ENCODE measurements around the gene BBS10.
A peak's percentile ranks its signal among the peaks of the same experiment; 100 is the strongest.
"Not testable (repeated sequence)": the region's sequence is repeated elsewhere in the genome, so short reads cannot be mapped to it uniquely, and the experiment has no call there.

BBS10 gene

GRCh38 chr12:76332606-76333005 lies 15.6 kb downstream of the BBS10 start:
- no peak for DNase-seq (ENCODE audit: low spot score)
- no peak for FAIRE-seq

DNA sequence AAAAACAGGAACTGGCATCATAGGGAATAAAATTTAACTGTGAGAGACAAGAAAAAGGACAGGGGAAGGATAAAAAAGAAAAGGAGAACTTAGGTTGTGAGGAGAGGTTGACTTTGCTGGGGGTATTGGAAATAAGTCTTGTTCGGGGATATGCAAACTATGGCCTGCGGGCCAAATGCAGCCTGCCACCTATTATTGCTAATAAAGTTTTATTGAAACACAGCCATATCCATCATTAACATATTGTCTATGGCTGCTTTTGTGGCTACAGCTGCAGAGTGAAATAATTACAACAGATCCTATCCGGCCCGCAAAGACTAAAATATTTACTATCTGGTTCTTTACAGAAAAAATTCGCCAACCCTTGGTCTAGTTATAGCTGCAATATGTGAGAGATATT lies 18.6 kb downstream of the BBS10 start:
- FAIRE-seq = no peak
- no peak for DNase-seq (ENCODE audit: low spot score)

GRCh38 chr12:76329159-76329558 lies 19.1 kb downstream of the BBS10 start:
- DNase-seq (ENCODE audit: low spot score) (peak; percentile 92), FAIRE-seq (peak; percentile 89)

DNA sequence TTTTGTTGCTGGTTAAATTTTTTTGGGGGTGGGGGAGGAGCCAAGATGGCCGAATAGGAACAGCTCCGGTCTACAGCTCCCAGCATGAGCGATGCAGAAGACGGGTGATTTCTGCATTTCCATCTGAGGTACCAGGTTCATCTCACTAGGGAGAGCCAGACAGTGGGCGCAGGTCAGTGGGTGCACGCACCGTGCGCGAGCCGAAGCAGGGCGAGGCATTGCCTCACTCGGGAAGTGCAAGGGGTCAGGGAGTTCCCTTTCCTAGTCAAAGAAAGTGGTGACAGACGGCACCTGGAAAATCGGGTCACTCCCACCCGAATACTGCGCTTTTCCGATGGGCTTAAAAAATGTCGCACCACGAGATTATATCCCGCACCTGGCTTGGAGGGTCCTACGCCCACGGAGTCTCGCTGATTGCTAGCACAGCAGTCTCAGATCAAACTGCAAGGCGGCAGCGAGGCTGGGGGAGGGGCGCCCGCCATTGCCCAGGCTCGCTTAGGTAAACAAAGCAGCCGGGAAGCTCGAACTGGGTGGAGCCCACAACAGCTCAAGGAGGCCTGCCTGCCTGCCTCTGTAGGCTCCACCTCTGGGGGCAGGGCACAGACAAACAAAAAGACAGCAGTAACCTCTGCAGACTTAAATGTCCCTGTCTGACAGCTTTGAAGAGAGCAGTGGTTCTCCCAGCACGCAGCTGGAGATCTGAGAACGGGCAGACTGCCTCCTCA lies 28.5 kb downstream of the BBS10 start:
- FAIRE-seq; DNase-seq (ENCODE audit: low spot score): not testable (repeated sequence)

DNA sequence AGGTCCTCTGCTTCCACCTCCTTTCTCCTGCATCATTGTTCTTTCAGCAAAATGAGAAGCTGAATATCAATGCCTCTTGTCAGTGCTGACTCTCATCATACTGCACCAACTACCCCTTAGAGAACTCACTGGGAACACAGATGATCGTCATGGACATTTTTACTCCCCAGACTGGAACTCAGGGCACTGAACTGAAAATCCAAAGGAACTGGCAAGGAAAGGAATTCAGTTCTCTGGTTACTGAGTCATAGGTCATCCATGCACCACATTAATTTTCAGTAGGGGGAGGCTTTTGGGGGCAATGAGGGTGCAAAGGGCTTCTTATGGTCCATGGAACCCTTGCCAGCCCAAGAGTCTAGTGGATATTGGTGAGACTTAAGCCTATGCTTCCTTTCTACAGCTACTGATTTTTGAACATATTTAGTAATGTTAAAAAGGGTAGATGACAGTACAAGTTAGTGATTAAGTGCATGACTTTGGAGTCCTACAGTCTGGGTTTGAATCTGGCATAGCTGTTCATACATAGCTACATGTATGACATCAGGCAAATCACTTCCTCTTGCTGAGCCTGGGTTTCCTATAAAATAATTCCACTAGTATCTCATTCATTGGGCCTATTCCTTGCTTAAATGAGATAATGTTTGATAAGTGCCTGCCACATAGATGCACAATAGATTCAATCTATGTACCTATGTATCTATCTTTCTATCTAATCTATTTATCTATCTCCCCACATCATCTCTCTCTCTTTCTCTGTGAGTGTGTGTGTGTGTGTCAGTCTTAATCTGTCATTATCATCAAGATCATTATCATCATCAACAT lies 29.2 kb downstream of the BBS10 start:
- DNase-seq (ENCODE audit: low spot score) (peak; percentile 81), FAIRE-seq (peak; percentile 87)

DNA sequence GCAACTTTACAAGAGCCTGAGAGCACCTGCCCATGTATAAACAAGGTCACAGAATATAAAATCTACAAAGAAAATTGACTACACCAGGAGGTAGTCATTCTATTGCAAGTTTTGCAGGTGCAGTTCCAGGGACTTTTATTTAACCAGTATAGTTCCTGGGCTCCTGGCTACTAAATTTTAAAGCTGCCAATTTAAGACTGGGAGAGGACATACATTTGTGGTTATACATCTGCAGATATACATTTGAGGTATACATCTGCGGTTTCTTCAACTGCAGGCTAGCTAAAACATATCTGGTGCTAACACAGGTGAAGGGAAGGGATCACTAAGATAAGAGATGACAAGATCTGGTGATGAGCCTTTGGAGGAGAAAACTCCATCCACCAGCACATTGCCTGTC lies 30.2 kb downstream of the BBS10 start:
- no peak for DNase-seq (ENCODE audit: low spot score)
- no peak for FAIRE-seq

DNA sequence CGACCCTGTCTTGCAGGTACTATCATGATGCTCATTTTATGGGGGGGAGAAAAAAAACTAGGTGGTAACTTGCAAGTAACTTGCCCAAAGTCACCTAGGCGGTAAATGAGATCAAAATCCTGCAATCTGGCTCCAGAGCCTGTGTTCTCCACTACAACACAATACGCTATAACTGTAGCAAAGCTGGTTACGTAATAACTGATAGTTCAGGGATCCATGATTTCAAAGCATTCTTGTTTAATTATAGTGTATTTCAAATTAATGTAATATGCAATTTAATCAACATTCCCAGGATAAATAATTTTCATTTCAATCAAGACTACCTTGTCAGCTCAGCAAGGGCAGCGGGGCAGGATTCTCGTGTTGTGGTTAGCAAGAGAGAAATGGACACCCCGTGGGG lies 31.7 kb downstream of the BBS10 start:
- FAIRE-seq (no peak), DNase-seq (ENCODE audit: low spot score) (no peak)

DNA sequence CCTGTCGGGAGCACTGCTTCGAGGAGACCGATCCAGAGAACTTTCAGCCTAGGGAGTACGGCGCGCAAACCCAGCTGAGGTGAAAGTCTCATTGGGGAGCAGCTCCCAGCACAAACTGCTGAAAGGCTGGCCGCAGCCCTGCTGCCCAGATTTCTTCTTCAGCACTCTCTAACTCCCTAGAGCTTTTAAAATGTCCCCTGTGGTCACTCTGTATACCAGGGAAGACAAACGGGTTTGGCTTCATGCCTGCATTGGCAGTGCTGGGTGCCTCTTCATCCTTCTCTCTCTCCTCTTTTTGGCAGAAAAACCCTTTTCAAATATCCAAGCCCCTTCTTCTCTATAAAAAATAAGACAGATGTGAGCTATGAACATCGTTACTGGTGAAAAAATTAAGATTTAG lies 34.9 kb downstream of the BBS10 start:
- DNase-seq (ENCODE audit: low spot score) (no peak), FAIRE-seq (no peak)

- DNase-seq (ENCODE audit: low spot score) (no peak), FAIRE-seq (no peak)
Measured at GRCh38 chr12:76312315-76312714, 35.9 kb downstream of the BBS10 start.

DNA sequence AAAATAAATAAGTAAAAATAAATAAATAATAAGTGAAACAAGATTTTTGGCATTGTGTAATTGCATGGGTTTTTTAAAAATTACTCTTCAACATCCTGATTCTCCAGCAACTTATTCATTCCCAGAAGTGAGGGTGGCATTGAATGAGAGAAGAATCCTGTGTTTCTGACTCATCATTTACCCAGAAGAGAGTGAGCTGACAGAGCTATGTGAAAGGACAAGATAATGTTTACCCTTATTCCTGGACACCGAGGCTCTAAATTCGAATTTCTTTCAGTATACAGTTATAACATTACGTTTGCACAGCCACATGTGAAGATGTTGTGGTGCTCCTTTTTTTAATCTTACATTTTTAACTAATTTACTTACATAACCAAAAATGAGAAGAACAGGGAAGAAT lies 36.4 kb downstream of the BBS10 start:
- FAIRE-seq = peak; percentile 83
- peak; percentile 56 for DNase-seq (ENCODE audit: low spot score)

- peak; percentile 53 for FAIRE-seq
- peak; percentile 81 for DNase-seq (ENCODE audit: low spot score)
Measured at GRCh38 chr12:76310110-76310509, 38.1 kb downstream of the BBS10 start.

GRCh38 chr12:76308866-76309265 lies 39.3 kb downstream of the BBS10 start:
- FAIRE-seq (peak; percentile 16), DNase-seq (ENCODE audit: low spot score) (no peak)

DNA sequence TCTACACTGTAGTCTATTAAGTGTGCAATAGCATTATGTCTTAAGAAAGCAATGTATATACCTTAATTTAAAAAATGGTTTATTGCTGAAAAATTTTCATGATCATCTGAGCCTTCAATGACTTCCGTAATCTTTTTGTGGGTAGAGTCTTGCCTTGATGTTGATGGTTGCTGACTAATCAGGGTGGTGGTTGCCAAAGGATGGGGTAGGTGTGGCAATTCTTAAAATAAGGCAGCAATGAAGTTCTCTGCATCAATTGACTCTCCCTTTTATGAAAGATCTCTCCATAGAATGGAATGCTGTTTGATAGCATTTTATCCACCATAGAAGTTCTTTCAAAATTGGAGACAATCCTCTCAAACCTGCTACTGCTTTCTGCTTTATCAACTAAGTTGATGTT lies 41.1 kb downstream of the BBS10 start:
- DNase-seq (ENCODE audit: low spot score) (no peak), FAIRE-seq (no peak)

- DNase-seq (ENCODE audit: low spot score) (peak; percentile 60), FAIRE-seq (no peak)
Measured at GRCh38 chr12:76303989-76304460, 44.2 kb downstream of the BBS10 start.

DNA sequence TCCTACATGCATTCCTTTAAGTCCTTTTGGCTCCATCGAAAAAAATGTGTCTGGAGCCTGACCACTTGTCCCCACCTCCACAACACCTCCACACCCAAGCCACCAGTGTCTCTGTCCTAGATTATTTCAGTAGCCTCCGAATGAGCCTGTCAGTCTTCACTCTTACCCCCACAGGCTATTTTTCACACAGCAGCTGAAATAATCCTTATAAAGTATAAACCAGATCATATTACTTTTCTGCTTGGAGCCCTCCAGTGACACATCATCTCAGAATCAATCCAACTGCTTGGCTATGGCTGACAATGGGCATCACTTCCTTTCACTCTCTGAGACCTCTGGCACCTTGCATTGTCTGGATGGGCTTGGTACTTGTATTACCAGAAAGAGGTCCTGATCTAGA lies 44.9 kb downstream of the BBS10 start:
- no peak for FAIRE-seq

DNA sequence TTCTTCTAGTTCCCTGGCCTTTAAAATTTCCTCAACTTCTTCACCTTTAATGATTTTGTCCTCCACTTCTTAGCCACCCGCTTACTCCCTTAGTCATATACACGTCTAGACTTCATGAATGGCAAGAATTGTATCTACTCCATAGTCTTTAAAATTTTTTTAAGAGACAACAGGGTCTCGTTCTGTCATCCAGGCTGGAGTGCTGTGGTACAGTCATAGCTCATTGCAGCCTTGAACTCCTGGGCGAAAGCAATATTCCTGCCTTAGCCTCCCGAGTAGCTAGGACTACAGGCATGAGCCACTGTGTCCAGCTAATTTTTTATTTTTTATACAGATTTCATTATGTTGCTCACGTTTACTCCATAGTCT lies 47.9 kb downstream of the BBS10 start:
- DNase-seq (ENCODE audit: low spot score) = peak; percentile 63
- no peak for FAIRE-seq

More for the DNA sequence above, 44.9 kb downstream of the BBS10 start:
- no peak for DNase-seq (ENCODE audit: low spot score)

- peak; percentile 89 for DNase-seq (ENCODE audit: low spot score)
- peak; percentile 97 for FAIRE-seq
Measured at GRCh38 chr12:76299536-76300296, 48.5 kb downstream of the BBS10 start.

Measured in RCC 7860 (cell line).